ENCODE results near the gene IL4I1. TPM values are rescaled to one million over a fixed set of nuclear protein-coding genes. Genes with fewer than 3 reads are reported as not detected.

The IL4I1 gene
- polyA plus RNA-seq, 1 of the 3 experiments (the other 2 are of a cell fraction), result 0.35 TPM

GRCh38 chr19:49891393-49891792 lies 5.3 kb downstream of the IL4I1 start:
- no peak overlapping the region for H3K4me3 ChIP-seq (ENCODE audit: low read depth in 2 of 2, low read length in 1 of 2)
- H3K4me1 ChIP-seq (ENCODE audit: control insufficient read depth in 1 of 2, insufficient read depth in 2 of 2, low read depth in 1 of 2, low read length in 1 of 2), result peaks cover 0 to 13% of the 10 kb centered on the region in 2 experiments; a peak in 1 of 4 replicates
- H4K20me1 ChIP-seq (ENCODE audit: insufficient read depth), result no peaks in the 10 kb centered on the region
- H3K9me3 ChIP-seq, result no peaks in the 10 kb centered on the region
- 93% methylated on average over 17 of the region's 17 CpGs for WGBS (ENCODE audit: low lambda C conversion rate)
- H3F3A ChIP-seq (replicated peaks; ENCODE audit: insufficient read depth), result peaks cover 3% of the 10 kb centered on the region
- no peak for TF ChIP-seq REST (IDR thresholded peaks at IDR 0.05; ENCODE audit: low read depth, low read length)
- no peak for TF ChIP-seq EP300 (IDR thresholded peaks at IDR 0.05; ENCODE audit: borderline replicate concordance in 1 of 2, low read depth in 1 of 2, low read length in 1 of 2)
- TF ChIP-seq USF1 (IDR thresholded peaks at IDR 0.05; ENCODE audit: borderline replicate concordance, low read depth), result no peak
- TF ChIP-seq GATA2 (CRISPR knock-in tag; IDR thresholded peaks at IDR 0.05), result no peak
- no peak for TF ChIP-seq ELF1 (IDR thresholded peaks at IDR 0.05)
- TF ChIP-seq FOSL2 (IDR thresholded peaks at IDR 0.05; ENCODE audit: borderline replicate concordance, low read depth), result no peak
- TF ChIP-seq MXI1 (IDR thresholded peaks at IDR 0.05; ENCODE audit: low read depth, low read length), result no peak
- TF ChIP-seq FOXM1 (IDR thresholded peaks at IDR 0.05; ENCODE audit: low read depth), result no peak
- no peak overlapping the region for H3K9ac ChIP-seq
- H3K27me3 ChIP-seq (ENCODE audit: insufficient read depth), result no peaks in the 10 kb centered on the region
- H3K4me2 ChIP-seq, result no peak overlapping the region
- POLR2A ChIA-PET, result interaction anchor here (1.4 to 1.8 kb wide), 2 partner anchors 14 to 37 kb away, joined by 3 to 9 read pairs; partner anchors contain the start of genes AKT1S1, ATF5, NUP62 and TBC1D17
- H3K79me2 ChIP-seq (ENCODE audit: insufficient read depth), result no peaks in the 10 kb centered on the region
- H3K36me3 ChIP-seq (replicated peaks in 1 of 2; ENCODE audit: control insufficient read depth in 1 of 2, insufficient read depth in 2 of 2, low read length in 1 of 2), result no peaks in the 10 kb centered on the region
- CTCF ChIA-PET, result interaction anchor here (0.8 kb wide), 1 partner anchor 82 kb away, joined by 3 read pairs; no protein-coding TSS in a partner anchor
- H3K9me2 ChIP-seq, result no peaks in the 10 kb centered on the region
- no peak for DNase-seq
- peak overlapping the region in 1 of 2 experiments; percentile 44; a peak in 1 of 4 replicates for H3K27ac ChIP-seq (ENCODE audit: low read depth in 2 of 2, low read length in 1 of 2)
- no peak overlapping the region for H2AFZ ChIP-seq (ENCODE audit: low read depth)

GRCh38 chr19:49890349-49891311 lies 6.1 kb downstream of the IL4I1 start:
- POLR2A ChIA-PET, result interaction anchor here (0.7 to 1.8 kb wide), 5 partner anchors 9 to 214 kb away, joined by 3 to 9 read pairs (median 3); partner anchors contain the start of genes AKT1S1, ATF5, NUP62 and TBC1D17

More at GRCh38 chr19:49890349-49891311, 6.1 kb downstream of the IL4I1 start:
- Histone ChIP-seq H3K27ac (ENCODE audit: low read depth in 2 of 2, low read length in 1 of 2) (peak overlapping the region in 1 of 2 experiments; percentile 44; a peak in 1 of 4 replicates), H3K79me2 (ENCODE audit: insufficient read depth) (no peaks in the 10 kb centered on the region), H3K27me3 (ENCODE audit: insufficient read depth) (no peaks in the 10 kb centered on the region), H3K4me1 (ENCODE audit: control insufficient read depth in 1 of 2, insufficient read depth in 2 of 2, low read depth in 1 of 2, low read length in 1 of 2) (peaks cover 0 to 13% of the 10 kb centered on the region in 2 experiments; a peak in 1 of 4 replicates), H4K20me1 (ENCODE audit: insufficient read depth) (no peaks in the 10 kb centered on the region), H3K4me3 (ENCODE audit: low read depth in 2 of 2, low read length in 1 of 2) (peak overlapping the region; percentile 33 to 43; a peak in 2 of 4 replicates), H3K36me3 (replicated peaks in 1 of 2; ENCODE audit: control insufficient read depth in 1 of 2, insufficient read depth in 2 of 2, low read length in 1 of 2) (peaks cover 0 to 4% of the 10 kb centered on the region in 2 experiments), H3K9me3 (no peaks in the 10 kb centered on the region), H3K9ac (no peak overlapping the region), H3F3A (replicated peaks; ENCODE audit: insufficient read depth) (peaks cover 8% of the 10 kb centered on the region), H3K4me2 (peak overlapping the region; percentile 47), H3K9me2 (no peaks in the 10 kb centered on the region), H2AFZ (ENCODE audit: low read depth) (no peak overlapping the region)
- DNase-seq, result peak; percentile 93
- CTCF ChIA-PET, result interaction anchor here (0.6 to 1.6 kb wide), 15 partner anchors 9 to 90 kb away, joined by 3 to 12 read pairs (median 4); partner anchors contain the start of genes AKT1S1, ATF5, NUP62 and TBC1D17
- no peak for TF ChIP-seq GABPA (IDR thresholded peaks at IDR 0.05; ENCODE audit: low read depth)
- TF ChIP-seq EZH2phosphoT487 (IDR thresholded peaks at IDR 0.05; ENCODE audit: borderline replicate concordance, low read depth), result no peak
- TF ChIP-seq RFX5 (IDR thresholded peaks at IDR 0.05; ENCODE audit: low read length), result no peak
- no peak for TF ChIP-seq POLR2AphosphoS5 (IDR thresholded peaks at IDR 0.05; ENCODE audit: low read depth, low read length)
- WGBS (ENCODE audit: low lambda C conversion rate), result 38% methylated on average over 25 of the region's 69 CpGs
